Esophagus squamous epithelium (tissue), 5 donors: Measurements from ENCODE around the gene ETV3. TPM values are rescaled to one million over a fixed set of nuclear protein-coding genes. Genes with fewer than 3 reads are reported as not detected.

ENCODE experiments used
- DNase-seq: peaks from one replicate; lab custom pipeline; 2025; lab: John Stamatoyannopoulos, UW
- H3K27ac ChIP-seq, 4 donors: fragments of 200-600 bp; sonication (generic); one replicate each; pipeline ENCODE4 v1.5.1; 2016 to 2019; ENCODE audit warnings: mild to moderate bottlenecking in 1 of 4
- H3K27me3 ChIP-seq, 4 donors: fragments of 200-600 bp; sonication (generic); 1 replicate in 3 of 4; 2 replicates in 1 of 4; pipeline versions ENCODE4 v1.5.1 to v1.6.0; 2017 to 2021; ENCODE audit warnings: antibody characterized with exemption in 1 of 4
- H3K36me3 ChIP-seq, 3 donors: fragments of 200-600 bp; sonication (generic); one replicate each; pipeline ENCODE4 v1.5.1; 2016 to 2019
- H3K4me1 ChIP-seq, 3 donors: fragments of 200-600 bp; sonication (generic); one replicate each; pipeline ENCODE4 v1.5.1; 2017 to 2019
- H3K4me3 ChIP-seq, 4 donors: fragments of 200-600 bp; sonication (generic); 1 replicate in 3 of 4; 2 replicates in 1 of 4; pipeline ENCODE4 v1.5.1; 2016 to 2019; ENCODE audit warnings: mild to moderate bottlenecking in 2 of 4, moderate library complexity in 1 of 4
- H3K9me3 ChIP-seq, 3 donors: fragments of 200-600 bp; sonication (generic); one replicate each; pipeline ENCODE4 v1.5.1; 2016 to 2019
- CTCF ChIP-seq, 6 experiments: fragments of 450-650 bp in 4 of 6; fragments of 200-600 bp in 2 of 6; sonication (generic) in 2 of 6; IDR thresholded peaks; one replicate each; pipeline ENCODE4 v1.5.1; 2016 to 2019; ENCODE audit warnings: antibody characterized with exemption in 6 of 6, mild to moderate bottlenecking in 4 of 6, moderate library complexity in 4 of 6
- POLR2A ChIP-seq, 4 donors: fragments of 450-650 bp; IDR thresholded peaks; one replicate each; pipeline ENCODE4 v1.6.1; 2017; ENCODE audit warnings: antibody characterized with exemption in 4 of 4, mild to moderate bottlenecking in 4 of 4, moderate library complexity in 3 of 4
- WGBS, 2 donors: methylation state at CpG; one replicate each; pipeline ENCODE4 v1.1.5; 2018; 5-methylcytosine and 5-hydroxymethylcytosine counted together
- intact Hi-C: fragments of 100-400 bp; cut with DNase I; formaldehyde crosslinking; loops from one replicate; pipeline ENCODE4 v1.15.0; 2022
- total RNA-seq, 4 donors: library from RNA; depleted of rRNA; stranded (reverse); fragments of >200 nt; gene quantifications; one replicate each; pipeline ENCODE4 v1.1.0, GENCODE V29; 2016
- donor health status: DM: yes; HTN: yes; CAD: no.

ETV3 gene
- total RNA-seq, 4 donors from 2014 or later = 25.0 to 31.4 (median 27.3) TPM

GRCh38 chr1:157080714-157081113 lies 57.5 kb downstream of the ETV3 start:
- Histone ChIP-seq H3K4me1 (no peaks in the 10 kb centered on the region), H3K27ac (no peak overlapping the region), H3K9me3 (no peaks in the 10 kb centered on the region), H3K36me3 (no peaks in the 10 kb centered on the region), H3K4me3 (no peak overlapping the region), H3K27me3 (peaks cover 0 to 10% (median 0%) of the 10 kb centered on the region in 4 donors)
- TF ChIP-seq POLR2A (IDR thresholded peaks at IDR 0.05) = no peak
- no peak for TF ChIP-seq CTCF (IDR thresholded peaks at IDR 0.05)
- 54 to 88% methylated on average over 5 to 9 of the region's 10 CpGs for WGBS, 2 donors
- intact Hi-C loops = no loop called here
- DNase-seq = no peak

DNA sequence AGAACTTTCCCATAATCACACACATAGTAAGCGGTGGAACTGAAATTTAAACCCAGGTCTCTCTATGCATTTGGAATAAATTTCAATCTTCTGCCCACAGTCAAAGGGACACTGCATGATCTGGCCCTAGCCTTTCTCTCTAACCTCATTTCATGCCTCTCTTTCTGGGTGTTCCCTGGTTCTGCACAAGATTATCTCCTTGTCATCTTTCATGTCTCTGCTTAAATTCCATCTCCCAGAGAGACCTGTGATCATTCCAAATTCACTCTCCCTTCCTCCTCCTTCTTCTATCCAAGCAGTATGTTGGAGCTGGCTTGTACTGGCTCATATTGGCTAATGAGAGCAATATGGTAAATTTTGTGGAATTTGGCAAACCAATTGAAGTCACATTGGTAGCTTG lies 60.8 kb downstream of the ETV3 start:
- Histone ChIP-seq H3K4me1 (peaks cover 0 to 8% (median 4%) of the 10 kb centered on the region in 3 donors), H3K27me3 (peaks cover 0 to 24% (median 0%) of the 10 kb centered on the region in 4 donors), H3K27ac (no peak overlapping the region), H3K9me3 (no peaks in the 10 kb centered on the region), H3K4me3 (no peak overlapping the region), H3K36me3 (no peaks in the 10 kb centered on the region)
- no peak for TF ChIP-seq CTCF (IDR thresholded peaks at IDR 0.05)
- no peak for TF ChIP-seq POLR2A (IDR thresholded peaks at IDR 0.05)
- intact Hi-C loops = no loop called here
- WGBS, 2 donors = 88 to 100% methylated on average over 1 of the region's 1 CpG
- no peak for DNase-seq

DNA sequence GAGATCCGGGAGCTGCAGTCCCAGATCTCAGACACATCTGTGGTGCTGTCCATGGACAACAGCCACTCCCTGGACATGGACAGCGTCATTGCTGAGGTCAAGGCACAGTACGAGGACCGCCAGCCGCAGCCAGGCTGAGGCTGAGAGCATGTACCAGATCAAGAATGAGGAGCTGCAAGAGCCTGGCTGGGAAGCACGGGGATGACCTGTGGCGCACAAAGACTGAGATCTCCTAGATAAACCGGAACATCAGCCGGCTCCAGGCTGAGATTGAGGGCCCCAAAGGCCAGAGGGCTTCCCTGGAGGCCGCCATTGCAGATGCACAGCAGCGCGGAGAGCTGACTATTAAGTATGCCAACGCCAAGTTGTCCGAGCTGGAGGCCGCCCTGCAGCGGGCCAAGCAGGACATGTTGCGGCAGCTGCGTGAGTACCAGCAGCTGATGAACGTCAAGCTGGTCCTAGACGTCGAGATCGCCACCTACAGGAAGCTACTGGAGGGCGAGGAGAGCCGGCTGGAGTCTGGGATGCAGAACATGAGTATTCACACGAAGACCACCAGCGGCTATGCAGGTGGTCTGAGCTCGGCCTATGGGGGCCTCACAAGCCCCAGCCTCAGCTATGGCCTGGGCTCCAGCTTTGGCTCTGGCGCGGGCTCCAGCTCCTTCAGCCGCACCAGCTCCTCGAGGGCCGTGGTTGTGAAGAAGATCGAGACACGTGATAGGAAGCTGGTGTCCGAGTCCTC lies 64.1 kb downstream of the ETV3 start:
- H3K27ac ChIP-seq = no peak overlapping the region
- no peak for DNase-seq
- no peaks in the 10 kb centered on the region for H3K36me3 ChIP-seq
- no peaks in the 10 kb centered on the region for H3K9me3 ChIP-seq
- peaks cover 0 to 26% (median 0%) of the 10 kb centered on the region in 4 donors for H3K27me3 ChIP-seq
- no peak for TF ChIP-seq POLR2A (IDR thresholded peaks at IDR 0.05)
- peak in 5 of 6 experiments; percentile 28 to 65 (median 50) for TF ChIP-seq CTCF (IDR thresholded peaks at IDR 0.05)
- peak overlapping the region in 3 of 4 donors; percentile 5 to 45 (median 18) for H3K4me3 ChIP-seq
- H3K4me1 ChIP-seq = peaks cover 0 to 8% (median 4%) of the 10 kb centered on the region in 3 donors
- intact Hi-C loops = no loop called here
- WGBS, 2 donors = 22 to 23% methylated on average over 13 to 17 of the region's 35 CpGs

Other genes starting within 250 kb of the ETV3 start
- 1 to 10 TPM; 1.1 to 4.6 (median 2.7) TPM for gene PEAR1, start 244.7 kb downstream of the ETV3 start, total RNA-seq
- gene LRRC71, start 217.8 kb downstream of the ETV3 start, total RNA-seq = not detected
- 10 to 100 TPM; 15.5 to 24.2 (median 19.4) TPM for gene ARHGEF11, start 92.7 kb downstream of the ETV3 start, total RNA-seq
- gene ETV3L, start 38.6 kb downstream of the ETV3 start, total RNA-seq = not detected